Neural cell (in vitro differentiated cells): Measurements from ENCODE around the gene TLX2. TPM values are rescaled to one million over a fixed set of nuclear protein-coding genes. Genes with fewer than 3 reads are reported as not detected.
A peak's percentile ranks its signal among the peaks of the same experiment; 100 is the strongest.

Experiments used
- H2AFZ ChIP-seq: fragments of 200-600, 300-800 bp; sonication (generic), shearing (Covaris generic); 2 replicates; pipeline ENCODE4 v1.6.0; 2014; ENCODE audit warnings: low read depth, mild to moderate bottlenecking, antibody characterized with exemption, low read length, moderate library complexity
- H3F3A ChIP-seq: fragments of 200-600 bp; shearing (Covaris generic); 2 replicates; pipeline ENCODE4 v1.6.1; 2016; ENCODE audit warnings: mild to moderate bottlenecking, moderate library complexity, mixed read lengths, antibody characterized with exemption, low read length; ENCODE audit not compliant: insufficient read depth, poor library complexity, severe bottlenecking
- H3K27ac ChIP-seq: fragments of 200-600, 300-800 bp; sonication (generic), shearing (Covaris generic); 2 replicates; pipeline ENCODE4 v1.5.1; 2014; ENCODE audit warnings: mild to moderate bottlenecking, low read length, moderate library complexity
- H3K27me3 ChIP-seq: fragments of 300-800, 200-600 bp; sonication (generic), shearing (Covaris generic); 2 replicates; pipeline ENCODE4 v1.6.0; 2014; ENCODE audit warnings: mild to moderate bottlenecking, low read depth, low read length, moderate library complexity; ENCODE audit not compliant: insufficient read depth
- H3K36me3 ChIP-seq: fragments of 300-800, 200-600 bp; sonication (generic), shearing (Covaris generic); 2 replicates; pipeline ENCODE4 v1.5.1; 2014; ENCODE audit warnings: mild to moderate bottlenecking, antibody characterized with exemption, low read length, moderate library complexity; ENCODE audit not compliant: insufficient read depth
- H3K4me2 ChIP-seq: fragments of 300-800, 200-600 bp; sonication (generic), shearing (Covaris generic); 2 replicates; pipeline ENCODE4 v1.6.0; 2014; ENCODE audit warnings: mild to moderate bottlenecking, low read length
- H3K4me3 ChIP-seq: fragments of 300-800, 200-600 bp; sonication (generic), shearing (Covaris generic); 2 replicates; pipeline ENCODE4 v1.5.1; 2014; ENCODE audit warnings: mild to moderate bottlenecking, low read length, moderate library complexity
- H3K79me2 ChIP-seq: fragments of 200-600 bp; shearing (Covaris generic); replicated peaks from 2 replicates; pipeline ENCODE4 v1.6.0; 2014; ENCODE audit warnings: mild to moderate bottlenecking, low read length, moderate library complexity; ENCODE audit not compliant: insufficient read depth
- H3K9ac ChIP-seq: fragments of 300-800, 200-600 bp; sonication (generic), shearing (Covaris generic); 2 replicates; pipeline ENCODE4 v1.6.1; 2016; ENCODE audit warnings: mild to moderate bottlenecking, low read length, mixed read lengths
- H3K9me2 ChIP-seq: fragments of 200-600 bp; shearing (Covaris generic); 2 replicates; pipeline ENCODE4 v1.6.1; 2016; ENCODE audit warnings: mild to moderate bottlenecking, low read length, mixed read lengths; ENCODE audit not compliant: insufficient read depth
- H3K9me3 ChIP-seq: fragments of 200-600, 300-800 bp; sonication (generic), shearing (Covaris generic); 2 replicates; pipeline ENCODE4 v1.6.1; 2016; ENCODE audit warnings: mild to moderate bottlenecking, mixed run types, low read length, moderate library complexity, mixed read lengths
- H4K20me1 ChIP-seq: fragments of 200-600 bp; shearing (Covaris generic); 2 replicates; pipeline ENCODE4 v1.6.1; 2016; ENCODE audit warnings: mild to moderate bottlenecking, mixed run types; ENCODE audit not compliant: insufficient read depth
- EP300 ChIP-seq: fragments of 450-650 bp; conservative IDR thresholded peaks from 2 replicates; pipeline ENCODE4 v1.6.1; 2014; ENCODE audit warnings: antibody characterized with exemption, mild to moderate bottlenecking, moderate library complexity; ENCODE audit not compliant: poor library complexity, severe bottlenecking
- EZH2 ChIP-seq: fragments of 200-600, 300-800 bp; shearing (Covaris generic), sonication (generic); IDR thresholded peaks from 2 replicates; pipeline ENCODE4 v1.6.1; 2014; ENCODE audit warnings: antibody characterized with exemption, low read length, borderline replicate concordance, mild to moderate bottlenecking; ENCODE audit not compliant: insufficient read depth, poor library complexity, severe bottlenecking
- MXI1 ChIP-seq: fragments of 450-650 bp; conservative IDR thresholded peaks from 2 replicates; pipeline ENCODE4 v1.6.1; 2014; ENCODE audit warnings: antibody characterized with exemption, mild to moderate bottlenecking; ENCODE audit not compliant: poor library complexity, severe bottlenecking
- POLR2AphosphoS5 ChIP-seq: IDR thresholded peaks from 2 replicates; pipeline ENCODE4 v1.6.1; 2012
- RAD21 ChIP-seq: fragments of 450-650 bp; conservative IDR thresholded peaks from 2 replicates; pipeline ENCODE4 v1.6.1; 2014; ENCODE audit warnings: antibody characterized with exemption, mild to moderate bottlenecking, moderate library complexity
- SMC3 ChIP-seq: fragments of 450-650 bp; conservative IDR thresholded peaks from 2 replicates; pipeline ENCODE4 v1.6.1; 2014; ENCODE audit warnings: antibody characterized with exemption, mild to moderate bottlenecking, moderate library complexity; ENCODE audit not compliant: poor library complexity
- TAF1 ChIP-seq: IDR thresholded peaks from 2 replicates; pipeline ENCODE4 v1.6.1; 2012; ENCODE audit warnings: low read depth
- polyA plus RNA-seq: library from polyadenylated mRNA; depleted of rRNA; stranded (reverse); fragments of >200 nt; gene quantifications from 2 replicates; pipeline ENCODE4 v1.2.3, GENCODE V29; 2014
- TF ChIP-seq, protein P1 (sequence below): IDR thresholded peaks from 2 replicates; pipeline ENCODE4 v1.6.1; 2012; ENCODE audit warnings: borderline replicate concordance
- TF ChIP-seq, protein P2 (sequence below): fragments of 450-650 bp; IDR thresholded peaks from 2 replicates; pipeline ENCODE4 v1.5.1; 2014; ENCODE audit warnings: antibody characterized with exemption, mild to moderate bottlenecking, moderate library complexity; ENCODE audit not compliant: poor library complexity, severe bottlenecking

The TLX2 gene
- polyA plus RNA-seq, 1 donor from 2014 or later = not detected

DNA sequence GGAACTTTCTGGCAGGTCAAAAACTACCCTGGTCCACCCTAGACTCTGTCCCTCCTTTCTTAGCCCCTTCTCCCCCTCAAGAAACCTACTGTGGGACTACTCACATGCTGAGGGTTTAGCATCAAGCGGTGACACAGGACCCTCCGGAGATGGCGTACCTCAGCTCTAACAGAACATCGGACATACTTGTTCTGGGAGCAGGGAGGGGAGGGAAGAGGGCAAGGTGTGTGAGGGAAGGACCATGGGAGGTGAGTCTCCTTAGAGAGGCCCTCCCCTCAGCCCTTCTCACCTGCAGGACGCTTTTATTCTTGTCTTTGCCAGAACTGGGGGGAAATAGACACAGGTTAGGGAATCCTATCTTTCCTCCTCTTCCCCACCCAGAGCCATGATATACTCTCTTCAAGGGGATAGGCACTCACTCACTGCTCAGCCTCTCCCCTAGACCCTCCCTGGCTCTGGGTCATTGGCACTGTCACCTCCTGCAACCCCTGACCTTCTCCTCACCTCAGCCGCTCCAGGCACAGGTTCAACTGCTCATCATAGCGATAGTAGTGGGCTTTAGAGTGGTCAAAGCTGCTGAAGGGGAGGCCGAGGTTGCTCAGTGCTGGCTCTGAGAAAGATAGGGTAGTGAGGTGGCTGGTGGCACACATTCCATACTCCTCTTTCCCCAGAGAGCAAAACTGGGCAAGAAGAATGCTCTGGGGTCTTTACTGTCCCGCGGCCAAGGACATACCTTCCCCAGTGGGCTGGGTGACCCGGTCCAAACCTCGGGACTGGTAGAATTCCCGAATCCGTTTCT is 8.6 kb upstream of the TLX2 start:
- Histone ChIP-seq H3K9me2 (no peaks in the 10 kb centered on the region), H3K79me2 (peaks cover 6% of the 10 kb centered on the region), H4K20me1 (no peaks in the 10 kb centered on the region), H3K9me3 (no peaks in the 10 kb centered on the region), H3K4me2 (no peak overlapping the region), H3K9ac (no peak overlapping the region), H2AFZ (no peak overlapping the region), H3K27me3 (peaks cover 76% of the 10 kb centered on the region), H3F3A (peaks cover 3% of the 10 kb centered on the region), H3K27ac (no peak overlapping the region), H3K4me3 (peak overlapping the region; percentile 70), H3K36me3 (peaks cover 7% of the 10 kb centered on the region)
- TF ChIP-seq MXI1 = no peak
- TF ChIP-seq TAF1 = no peak
- no peak for TF ChIP-seq EP300
- no peak for TF ChIP-seq EZH2
- no peak for TF ChIP-seq POLR2AphosphoS5
- TF ChIP-seq, protein P1, sequence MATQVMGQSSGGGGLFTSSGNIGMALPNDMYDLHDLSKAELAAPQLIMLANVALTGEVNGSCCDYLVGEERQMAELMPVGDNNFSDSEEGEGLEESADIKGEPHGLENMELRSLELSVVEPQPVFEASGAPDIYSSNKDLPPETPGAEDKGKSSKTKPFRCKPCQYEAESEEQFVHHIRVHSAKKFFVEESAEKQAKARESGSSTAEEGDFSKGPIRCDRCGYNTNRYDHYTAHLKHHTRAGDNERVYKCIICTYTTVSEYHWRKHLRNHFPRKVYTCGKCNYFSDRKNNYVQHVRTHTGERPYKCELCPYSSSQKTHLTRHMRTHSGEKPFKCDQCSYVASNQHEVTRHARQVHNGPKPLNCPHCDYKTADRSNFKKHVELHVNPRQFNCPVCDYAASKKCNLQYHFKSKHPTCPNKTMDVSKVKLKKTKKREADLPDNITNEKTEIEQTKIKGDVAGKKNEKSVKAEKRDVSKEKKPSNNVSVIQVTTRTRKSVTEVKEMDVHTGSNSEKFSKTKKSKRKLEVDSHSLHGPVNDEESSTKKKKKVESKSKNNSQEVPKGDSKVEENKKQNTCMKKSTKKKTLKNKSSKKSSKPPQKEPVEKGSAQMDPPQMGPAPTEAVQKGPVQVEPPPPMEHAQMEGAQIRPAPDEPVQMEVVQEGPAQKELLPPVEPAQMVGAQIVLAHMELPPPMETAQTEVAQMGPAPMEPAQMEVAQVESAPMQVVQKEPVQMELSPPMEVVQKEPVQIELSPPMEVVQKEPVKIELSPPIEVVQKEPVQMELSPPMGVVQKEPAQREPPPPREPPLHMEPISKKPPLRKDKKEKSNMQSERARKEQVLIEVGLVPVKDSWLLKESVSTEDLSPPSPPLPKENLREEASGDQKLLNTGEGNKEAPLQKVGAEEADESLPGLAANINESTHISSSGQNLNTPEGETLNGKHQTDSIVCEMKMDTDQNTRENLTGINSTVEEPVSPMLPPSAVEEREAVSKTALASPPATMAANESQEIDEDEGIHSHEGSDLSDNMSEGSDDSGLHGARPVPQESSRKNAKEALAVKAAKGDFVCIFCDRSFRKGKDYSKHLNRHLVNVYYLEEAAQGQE = no peak
- no peak for TF ChIP-seq RAD21
- no peak for TF ChIP-seq SMC3
- TF ChIP-seq, protein P2, sequence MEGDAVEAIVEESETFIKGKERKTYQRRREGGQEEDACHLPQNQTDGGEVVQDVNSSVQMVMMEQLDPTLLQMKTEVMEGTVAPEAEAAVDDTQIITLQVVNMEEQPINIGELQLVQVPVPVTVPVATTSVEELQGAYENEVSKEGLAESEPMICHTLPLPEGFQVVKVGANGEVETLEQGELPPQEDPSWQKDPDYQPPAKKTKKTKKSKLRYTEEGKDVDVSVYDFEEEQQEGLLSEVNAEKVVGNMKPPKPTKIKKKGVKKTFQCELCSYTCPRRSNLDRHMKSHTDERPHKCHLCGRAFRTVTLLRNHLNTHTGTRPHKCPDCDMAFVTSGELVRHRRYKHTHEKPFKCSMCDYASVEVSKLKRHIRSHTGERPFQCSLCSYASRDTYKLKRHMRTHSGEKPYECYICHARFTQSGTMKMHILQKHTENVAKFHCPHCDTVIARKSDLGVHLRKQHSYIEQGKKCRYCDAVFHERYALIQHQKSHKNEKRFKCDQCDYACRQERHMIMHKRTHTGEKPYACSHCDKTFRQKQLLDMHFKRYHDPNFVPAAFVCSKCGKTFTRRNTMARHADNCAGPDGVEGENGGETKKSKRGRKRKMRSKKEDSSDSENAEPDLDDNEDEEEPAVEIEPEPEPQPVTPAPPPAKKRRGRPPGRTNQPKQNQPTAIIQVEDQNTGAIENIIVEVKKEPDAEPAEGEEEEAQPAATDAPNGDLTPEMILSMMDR = no peak

DNA sequence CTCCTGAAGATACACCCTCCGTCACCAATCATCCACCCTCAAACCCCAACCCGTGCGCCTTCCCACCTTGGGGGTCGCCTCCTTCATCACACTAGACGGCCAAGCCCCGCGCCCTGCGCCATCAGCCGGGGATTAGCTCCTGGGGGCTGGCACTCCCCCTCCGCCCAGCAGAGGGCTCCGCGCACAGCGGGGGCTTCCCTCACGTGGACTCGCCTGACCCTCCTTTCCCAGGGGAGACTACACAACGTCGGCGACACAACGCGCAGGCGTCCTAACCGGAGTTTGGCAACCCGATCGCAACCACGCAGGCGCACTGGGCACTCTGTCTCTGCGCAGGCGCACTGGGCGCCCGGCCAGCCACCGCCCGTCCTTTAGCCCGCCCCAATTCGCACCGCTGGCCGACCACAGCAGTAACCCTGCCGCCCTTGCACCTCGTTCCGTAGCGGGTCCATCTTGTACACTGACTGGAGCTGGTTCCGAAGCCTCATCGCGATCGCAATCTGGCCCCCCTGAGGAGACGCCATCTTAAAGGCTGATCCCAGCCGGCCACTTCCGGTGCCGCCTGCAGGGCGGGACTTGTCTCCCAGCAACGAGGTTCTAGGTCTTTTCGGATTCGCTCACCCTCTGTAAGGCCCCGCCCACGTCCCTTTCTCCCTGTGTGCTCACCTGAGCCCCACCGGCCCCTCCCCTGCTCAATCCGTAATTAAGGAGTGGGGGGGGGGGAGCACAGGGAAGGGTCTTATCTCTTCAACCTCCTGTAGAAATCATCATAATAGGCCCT is 6.9 kb upstream of the TLX2 start, which contains the start of gene PCGF1:
TSS of gene PCGF1 (minus strand) at position 551 of the 781 bp plus-strand sequence. CDS start at position 524, 27 bp downstream.
- Histone ChIP-seq H3F3A (peaks cover 3% of the 10 kb centered on the region), H3K9me2 (no peaks in the 10 kb centered on the region), H3K9ac (peak within 1 kb of the TSS; percentile 92), H2AFZ (peak within 1 kb of the TSS; percentile 88), H3K27ac (peak within 1 kb of the TSS; percentile 98), H3K27me3 (peaks cover 76% of the 10 kb centered on the region), H3K9me3 (no peaks in the 10 kb centered on the region), H3K36me3 (peaks cover 7% of the 10 kb centered on the region), H3K4me3 (peak within 1 kb of the TSS; percentile 70), H4K20me1 (no peaks in the 10 kb centered on the region), H3K79me2 (peaks cover 6% of the 10 kb centered on the region), H3K4me2 (peak within 1 kb of the TSS; percentile 91)
- TF ChIP-seq MXI1 (peak; percentile 75), EZH2 (no peak), POLR2AphosphoS5 (peak; percentile 92), SMC3 (peak; percentile 72), EP300 (peak; percentile 72), TAF1 (peak; percentile 91), RAD21 (peak; percentile 59)
- TF ChIP-seq, protein P2 = peak; percentile 75
- TF ChIP-seq, protein P1 = peak; percentile 16
